A549 treated with AZD9567 at 1 μM for 4 hours (cell line): ENCODE data around the gene CTRL. TPM values are rescaled to one million over a fixed set of nuclear protein-coding genes. Genes with fewer than 3 reads are reported as not detected.

Source experiments
- total RNA-seq: library from RNA; stranded (reverse); fragments of 200-300 nt; extraction: Qiagen RNA extraction; gene quantifications from 5 replicates; pipeline ENCODE4 v1.2.3, GENCODE V29; 2022; ENCODE audit not compliant: insufficient read depth

The CTRL gene
- 1.3 to 3.3 TPM (median 1.8 TPM) in 5 replicates for total RNA-seq

GRCh38 chr16:67931712-67932461 is at the start of gene CTRL:
CTRL (minus strand) TSS chr16:67931862; CDS start chr16:67931852, 10 bp downstream.

DNA sequence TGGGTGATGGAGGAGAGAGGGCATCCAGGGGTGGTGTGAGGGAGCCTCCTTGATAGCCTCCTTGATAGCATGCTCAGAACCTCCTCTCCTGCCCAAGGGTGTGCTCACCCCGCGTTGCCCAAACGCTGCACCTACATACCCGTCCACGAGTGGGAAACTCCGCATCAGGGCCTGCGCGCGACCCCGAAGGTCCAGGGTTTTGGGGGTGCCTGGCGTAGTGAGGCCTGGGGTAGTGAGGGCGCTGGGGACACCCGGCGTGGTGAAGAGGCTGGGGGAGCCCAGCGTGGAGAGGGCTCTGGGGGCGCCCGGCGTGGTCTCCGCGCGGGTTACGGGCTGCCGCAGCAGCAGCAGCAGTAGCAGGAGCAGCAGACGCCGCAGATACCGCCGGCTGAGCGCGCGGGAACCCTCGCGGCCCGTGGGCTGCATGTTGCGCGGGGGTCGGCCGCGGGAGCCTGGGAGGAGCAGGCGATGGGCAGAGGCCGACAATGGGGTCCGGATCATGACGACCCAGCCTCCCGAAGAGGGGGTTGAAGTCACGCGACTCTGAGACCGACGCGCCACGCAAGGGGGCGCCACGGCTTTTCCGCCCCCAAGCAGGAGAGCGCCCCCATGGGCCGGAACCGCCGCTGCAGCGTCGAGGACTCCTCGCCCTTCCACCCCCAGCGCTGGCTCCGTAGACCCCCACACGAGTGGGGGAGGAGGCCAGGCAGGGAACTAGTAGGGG is 48.5 kb upstream of the CTRL start, which contains the start of gene DPEP3:
DPEP3 (minus strand) TSS at position 545 of the 724 bp plus-strand sequence; CDS start at position 426, 119 bp downstream.

DNA sequence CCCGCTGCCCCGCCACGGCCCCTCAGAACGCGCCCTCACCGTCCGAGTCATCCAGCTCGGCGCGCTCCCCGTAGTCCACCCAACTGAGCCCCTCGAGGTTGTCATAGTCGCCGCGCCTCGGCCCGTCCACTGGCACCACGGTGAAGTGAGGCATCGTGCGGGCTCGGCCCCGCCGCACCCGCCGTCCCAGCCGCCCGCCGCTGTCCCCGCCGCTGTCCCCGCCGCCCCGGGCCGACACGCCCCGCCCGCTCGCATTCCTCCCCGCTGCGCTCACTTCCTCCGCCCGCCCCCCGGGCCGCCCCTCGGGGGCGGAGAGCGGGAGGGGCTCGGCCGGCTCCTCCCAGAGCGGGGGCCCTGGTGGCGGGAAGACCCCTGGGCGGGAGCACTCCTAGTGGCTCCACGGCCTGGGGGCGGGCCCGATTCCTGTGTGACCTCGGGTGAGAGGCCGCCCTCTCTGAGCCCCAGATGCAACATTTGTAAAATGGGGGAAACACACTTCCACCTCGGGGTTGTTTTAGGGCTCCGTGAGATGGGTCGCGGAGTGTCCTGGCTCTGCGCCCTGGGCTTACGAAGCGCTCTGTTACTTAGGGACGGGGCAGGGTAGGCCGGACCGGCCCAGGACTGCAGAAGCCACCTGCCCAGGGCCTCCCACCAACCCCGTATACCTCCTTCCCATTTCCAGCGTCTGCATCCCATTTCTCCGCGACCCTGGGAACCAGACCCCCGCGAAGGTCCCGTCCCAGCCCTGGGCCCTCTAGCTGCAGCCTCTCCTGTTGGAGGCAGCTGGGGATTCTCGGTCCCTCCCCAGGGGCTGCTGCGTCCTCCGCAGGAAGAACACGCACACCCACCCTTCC is 37.0 kb upstream of the CTRL start, which contains the start of gene SLC12A4:
SLC12A4 (minus strand) TSS at position 238 of the 854 bp plus-strand sequence; CDS start at position 154, 84 bp downstream.

DNA sequence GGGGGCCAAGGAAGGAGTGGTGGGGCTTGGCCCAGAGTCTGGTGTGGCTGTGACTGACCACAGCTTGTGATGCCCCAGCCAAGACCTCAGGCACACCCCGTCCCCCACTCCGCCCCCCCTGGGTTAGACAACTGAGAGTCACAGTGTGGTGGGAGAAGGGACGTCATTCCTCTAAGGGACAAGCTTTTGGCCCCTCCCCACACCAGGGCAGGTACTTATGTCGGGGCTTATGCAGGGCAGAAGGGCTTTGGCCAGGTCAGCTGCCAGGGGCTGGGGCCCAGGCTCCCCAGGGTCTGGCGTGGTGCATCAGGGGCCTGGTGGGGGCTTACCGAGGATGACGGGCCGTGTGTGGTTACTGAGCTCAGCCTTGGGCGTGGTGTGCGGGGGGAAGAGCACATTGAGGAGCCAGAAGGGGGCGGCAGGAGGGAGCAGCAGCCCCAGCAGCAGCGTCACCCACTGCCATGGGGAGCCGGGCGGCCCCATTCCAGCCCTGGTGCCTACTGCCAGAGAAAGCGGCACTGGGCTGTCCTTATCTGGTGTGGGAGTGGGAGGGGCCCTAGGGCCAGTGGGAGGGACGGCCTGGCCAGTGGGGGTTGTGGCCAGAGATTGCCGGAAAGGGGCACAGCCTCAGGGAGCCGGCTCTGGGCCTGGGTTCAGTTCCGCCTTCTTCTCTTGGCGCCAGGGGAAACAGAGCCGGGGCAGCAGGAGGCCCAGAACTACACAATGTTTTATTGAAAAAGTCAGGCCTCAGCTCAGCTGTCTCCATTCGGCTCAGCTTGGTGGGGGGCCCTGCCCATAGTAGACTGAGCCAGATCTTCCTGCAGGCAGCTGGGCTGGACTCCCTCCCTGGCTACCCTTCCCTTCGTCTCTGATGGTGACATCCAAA is 12.2 kb upstream of the CTRL start, which contains the start of gene LCAT:
LCAT (minus strand) TSS at position 502 of the 886 bp plus-strand sequence; CDS start at position 483, 19 bp downstream.

GRCh38 chr16:67936124-67936879 is 4.6 kb upstream of the CTRL start, which contains the start of gene PSMB10:
PSMB10 (minus strand) TSS chr16:67936850; CDS start chr16:67936749, 101 bp downstream.

DNA sequence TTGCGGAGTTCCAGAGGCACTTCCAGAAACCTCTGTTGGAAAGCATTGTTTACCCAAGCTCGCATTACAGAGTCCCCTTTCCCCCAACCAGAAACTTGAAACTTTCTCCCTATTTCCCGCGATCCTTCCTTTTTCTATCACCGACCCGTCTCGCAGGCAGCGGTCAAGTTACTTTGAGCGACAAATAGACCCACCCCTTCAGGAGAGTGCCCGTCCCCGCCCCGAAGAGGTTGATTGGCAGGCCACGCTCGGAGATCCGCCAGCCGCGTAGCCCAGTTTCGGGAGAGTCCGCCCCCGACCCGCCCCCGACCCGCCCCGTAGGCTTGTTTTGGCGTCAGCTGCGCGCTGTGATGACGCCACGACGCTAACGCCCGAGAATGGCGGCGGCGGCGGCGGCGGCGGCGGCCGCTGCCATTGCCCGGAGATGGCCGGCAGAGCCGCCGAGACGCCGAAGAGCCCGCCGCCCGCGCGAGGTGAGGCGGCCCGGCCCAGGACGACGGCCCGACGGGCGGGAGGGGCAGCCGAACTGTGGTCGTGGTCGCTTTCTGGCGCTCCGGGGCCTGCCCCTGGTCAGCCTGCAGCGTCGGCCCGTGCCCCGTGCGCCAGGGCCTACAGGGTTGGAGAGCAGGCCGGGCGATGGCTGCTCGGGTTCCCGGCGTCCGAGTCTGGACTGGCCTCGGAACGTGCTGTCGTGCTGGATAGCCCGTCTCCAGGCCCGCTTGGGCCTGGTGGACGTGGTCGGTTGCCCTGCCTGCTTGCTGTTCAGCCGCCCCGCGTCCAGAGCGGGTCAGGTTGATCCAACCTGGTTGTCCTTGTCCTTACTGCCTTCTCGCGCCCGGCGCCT is 38.5 kb downstream of the CTRL start, which contains the start of gene PSKH1:
PSKH1 (plus strand) TSS at position 356 of the 844 bp plus-strand sequence. CDS start 15,496 bp downstream, outside the sequence.

DNA sequence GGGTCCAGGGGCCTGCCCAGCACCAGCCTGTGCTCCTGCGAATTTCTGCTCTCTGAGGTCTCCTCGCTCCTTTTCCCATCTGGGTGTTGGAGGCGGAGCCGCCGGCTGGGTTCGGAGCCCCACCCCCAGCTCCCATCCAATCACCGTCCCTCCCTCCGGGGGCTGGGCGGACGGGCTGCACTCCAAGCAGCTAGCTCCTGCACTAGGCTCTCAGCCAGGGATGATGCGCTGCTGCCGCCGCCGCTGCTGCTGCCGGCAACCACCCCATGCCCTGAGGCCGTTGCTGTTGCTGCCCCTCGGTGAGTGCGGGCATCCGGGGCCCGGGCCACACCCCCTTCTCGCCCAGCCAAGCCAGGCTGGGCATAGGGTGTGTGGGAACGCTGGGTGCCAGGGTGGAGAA is 47.0 kb downstream of the CTRL start, which contains the start of gene NRN1L:
NRN1L (plus strand) TSS at position 202 of the 400 bp plus-strand sequence; CDS start at position 221, 19 bp downstream.

Other genes with a start within 250 kb of the CTRL start
- 8.9 to 18.3 TPM (median 17.8 TPM) in 5 replicates for gene GFOD2, start 212.5 kb downstream of the CTRL start, total RNA-seq
- gene RANBP10, start 125.3 kb downstream of the CTRL start, total RNA-seq, result 9.5 to 10.9 TPM (median 10.2 TPM) in 5 replicates
- gene TSNAXIP1, start 125.0 kb downstream of the CTRL start, total RNA-seq, result 0.33 to 0.85 TPM (median 0.43 TPM) in 4 of 5 replicates, not detected in the other
- 23.4 to 41.0 TPM (median 38.1 TPM) in 5 replicates for gene THAP11, start 89.5 kb downstream of the CTRL start, total RNA-seq
- 234 to 376 TPM (median 237 TPM) in 5 replicates for gene NUTF2, start 84.9 kb downstream of the CTRL start, total RNA-seq
- gene CENPT, start 84.2 kb downstream of the CTRL start, total RNA-seq, result 27.5 to 32.3 TPM (median 31.8 TPM) in 5 replicates
- gene EDC4, start 58.8 kb downstream of the CTRL start, total RNA-seq, result 38.5 to 68.1 TPM (median 65.8 TPM) in 5 replicates
- 0.29 to 0.37 TPM in 2 of 5 replicates, not detected in the others for gene NRN1L, start 47.0 kb downstream of the CTRL start, total RNA-seq
- 11.1 to 20.4 TPM (median 15.9 TPM) in 5 replicates for gene PSKH1, start 38.6 kb downstream of the CTRL start, total RNA-seq
- 33.9 to 55.6 TPM (median 53.0 TPM) in 5 replicates for gene PSMB10, start 5.0 kb upstream of the CTRL start, total RNA-seq
- 3.2 to 14.0 TPM (median 12.7 TPM) in 5 replicates for gene LCAT, start 12.3 kb upstream of the CTRL start, total RNA-seq
- 20.5 to 37.5 TPM (median 34.2 TPM) in 5 replicates for gene SLC12A4, start 36.8 kb upstream of the CTRL start, total RNA-seq
- not detected in 5 replicates for gene DPEP3, start 48.6 kb upstream of the CTRL start, total RNA-seq
- gene DPEP2, start 67.6 kb upstream of the CTRL start, total RNA-seq, result not detected in 5 replicates
- not detected in 5 replicates for gene DPEP2NB, start 84.0 kb upstream of the CTRL start, total RNA-seq
- 17.5 to 22.0 TPM (median 21.0 TPM) in 5 replicates for gene DDX28, start 91.4 kb upstream of the CTRL start, total RNA-seq
- gene DUS2, start 91.4 kb upstream of the CTRL start, total RNA-seq, result 14.9 to 17.4 TPM (median 15.9 TPM) in 5 replicates
- 14.4 to 17.5 TPM (median 15.0 TPM) in 5 replicates for gene NFATC3, start 153.5 kb upstream of the CTRL start, total RNA-seq